Activated T-cell treated with anti-CD3 and anti-CD28 coated beads, Interleukin-2, amount 50 U/mL, for 48 hours (primary cell): ENCODE measurements around the gene CNTN4.
"Not testable (repeated sequence)": the region's sequence is repeated elsewhere in the genome, so short reads cannot be mapped to it uniquely, and the experiment has no call there.

Experiments
- DNase-seq, 2 experiments: peaks; one replicate each; pipeline ENCODE4 v3.0.0-alpha.2; 2020

Gene CNTN4

DNA sequence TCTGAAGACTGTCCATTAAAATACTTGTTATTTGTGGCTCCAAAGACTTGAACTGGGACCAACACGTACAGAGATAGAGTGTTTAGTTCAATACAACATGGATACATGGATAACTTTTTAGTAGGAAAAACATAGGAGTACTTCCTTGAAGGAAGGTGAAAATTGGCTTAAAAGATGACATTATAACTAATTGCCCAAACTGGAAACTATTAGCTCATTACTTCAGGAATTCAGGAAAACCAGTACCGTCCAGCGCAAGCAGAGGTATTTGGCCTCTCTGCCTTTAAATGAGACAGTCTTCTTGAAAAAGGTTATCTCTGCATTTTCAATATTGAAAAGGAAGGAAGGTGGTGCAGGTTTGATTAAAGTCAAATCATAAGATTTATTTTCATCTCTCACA is 777.0 kb downstream of the CNTN4 start:
- DNase-seq: no peak

DNA sequence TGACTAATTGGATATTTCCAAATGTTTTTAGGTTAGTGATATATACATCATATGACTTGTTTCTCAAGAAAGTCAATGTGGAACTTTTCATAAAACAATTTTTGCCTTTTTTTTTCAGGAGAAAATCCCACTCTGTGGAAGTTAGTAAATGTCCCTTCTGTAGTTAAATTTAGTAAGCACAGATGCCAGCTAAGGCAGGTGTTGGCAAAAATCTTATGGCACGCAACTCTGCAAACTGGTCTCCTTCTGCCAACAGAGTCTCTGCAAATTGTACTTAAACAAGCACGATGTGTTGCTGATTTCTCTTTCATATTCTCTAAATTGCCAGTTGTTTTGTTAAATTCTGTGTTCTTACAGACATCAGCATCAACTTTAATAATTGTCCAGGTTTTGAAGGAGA is 777.7 kb downstream of the CNTN4 start:
- no peak for DNase-seq

DNA sequence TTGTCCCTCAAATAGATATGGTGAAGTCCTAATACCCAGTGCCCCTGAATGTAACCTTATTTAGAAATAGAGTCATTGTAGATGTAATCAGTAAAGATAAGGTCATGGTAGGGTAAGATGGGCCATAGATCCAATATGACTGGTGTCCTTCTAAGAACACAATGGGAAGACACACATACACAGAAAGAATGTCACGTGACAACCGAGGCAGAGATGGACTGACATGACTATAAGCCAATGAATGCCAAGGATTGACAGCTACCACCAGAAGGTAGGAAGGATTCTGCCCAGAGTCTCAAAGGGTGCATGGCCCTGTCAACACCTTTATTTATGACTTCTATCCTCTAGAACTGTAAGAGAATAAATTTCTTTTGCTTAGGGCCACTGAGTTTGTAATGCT is 780.4 kb downstream of the CNTN4 start:
- DNase-seq: no peak

DNA sequence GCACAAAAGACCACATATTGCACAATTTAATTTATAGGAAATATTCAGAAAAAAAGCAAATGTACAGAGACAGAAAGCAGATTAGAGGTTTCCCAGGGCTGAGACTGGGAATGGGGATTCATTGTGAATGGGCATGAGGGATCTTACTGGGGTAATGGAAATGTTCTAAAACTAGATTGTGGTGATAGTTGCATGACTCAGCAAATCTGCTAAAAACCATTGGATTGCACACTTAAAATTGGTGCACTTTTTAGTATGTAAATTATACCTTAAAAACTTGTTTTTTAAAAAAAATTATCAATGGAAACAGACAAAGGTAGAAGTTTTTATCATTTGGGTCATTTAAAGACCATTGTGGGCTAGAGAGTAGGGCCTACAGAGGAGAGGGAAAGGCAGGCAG is 780.9 kb downstream of the CNTN4 start:
- DNase-seq: no peak

DNA sequence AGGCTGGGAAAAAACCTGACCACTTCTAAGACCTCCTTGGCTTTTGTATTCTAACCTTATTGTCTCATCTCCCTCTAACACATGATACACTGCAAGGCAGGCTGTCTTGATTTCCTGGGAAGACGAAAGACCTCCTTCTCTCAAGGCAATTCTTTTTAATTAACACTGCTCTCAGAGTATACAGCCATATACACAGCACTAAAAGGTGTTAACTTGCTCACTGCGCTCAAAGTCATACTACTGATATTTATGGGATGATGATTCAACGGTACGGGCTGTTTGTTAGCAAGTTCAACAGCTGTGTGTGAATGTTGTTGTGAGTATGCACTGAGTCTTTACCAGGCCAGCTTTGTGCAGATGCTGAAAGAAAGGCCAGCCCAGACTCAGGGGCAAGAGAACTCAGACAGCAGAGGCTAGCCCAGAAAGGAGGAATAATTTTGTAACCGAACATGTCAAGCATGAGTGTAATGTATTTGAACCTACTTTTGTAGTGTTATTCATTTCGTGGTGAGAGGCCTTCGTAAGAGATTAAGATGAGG is 781.6 kb downstream of the CNTN4 start:
- DNase-seq: no peak

DNA sequence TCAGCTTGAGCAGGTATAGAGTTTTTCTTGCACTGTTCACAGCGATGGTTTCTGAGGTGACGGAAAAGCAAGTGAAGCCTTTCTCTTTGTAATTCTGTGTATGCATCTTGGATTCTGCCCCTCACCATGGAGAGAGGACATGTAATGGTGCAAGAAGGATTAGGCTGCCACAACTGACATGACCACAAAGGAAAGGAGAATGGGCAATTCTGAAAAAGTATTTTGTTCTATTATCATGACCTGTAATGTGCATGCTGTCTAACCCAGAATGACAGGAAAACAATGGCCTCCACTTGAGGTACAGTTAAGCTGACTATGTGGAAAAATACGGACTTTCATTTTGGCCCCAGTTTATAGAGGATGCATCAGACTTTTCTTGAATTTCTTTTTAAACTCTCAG is 784.6 kb downstream of the CNTN4 start:
- DNase-seq: no peak

DNA sequence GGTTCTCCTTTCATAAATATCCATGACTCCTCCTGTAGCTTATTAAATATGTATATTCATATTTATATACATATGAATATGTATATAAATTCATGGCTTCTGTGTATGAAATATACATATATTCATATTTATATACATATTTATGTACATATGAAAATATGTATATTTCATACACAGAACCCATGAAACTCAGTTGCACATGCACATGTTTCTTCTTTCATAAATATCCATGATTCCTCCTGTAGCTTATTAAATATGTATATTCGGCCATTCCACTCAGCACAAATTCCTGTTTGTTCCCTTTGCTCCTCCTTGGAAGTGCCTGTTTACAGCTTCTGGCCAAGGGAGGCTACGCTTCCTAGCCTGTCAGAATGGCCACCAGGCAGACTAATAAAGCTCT is 789.9 kb downstream of the CNTN4 start:
- DNase-seq: no peak

DNA sequence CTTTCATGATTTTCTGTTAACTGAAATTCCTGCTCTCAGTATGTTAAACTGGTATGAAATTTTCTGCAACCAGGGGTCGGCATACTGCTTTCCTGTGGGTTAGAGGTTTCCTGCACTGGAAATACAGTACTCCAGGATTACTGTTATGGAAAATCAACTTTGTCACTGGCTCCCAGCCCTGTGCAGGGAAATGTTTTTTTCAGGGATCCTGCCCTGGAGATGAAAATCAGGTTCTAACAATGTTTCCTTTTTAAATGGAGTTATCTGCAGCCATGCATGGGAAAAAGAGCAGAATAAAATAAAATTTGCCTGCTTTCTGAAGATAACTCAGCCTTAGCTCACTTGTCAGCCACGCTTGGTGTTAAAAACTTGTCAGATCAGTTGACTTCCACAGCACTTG is 791.1 kb downstream of the CNTN4 start:
- DNase-seq: no peak

DNA sequence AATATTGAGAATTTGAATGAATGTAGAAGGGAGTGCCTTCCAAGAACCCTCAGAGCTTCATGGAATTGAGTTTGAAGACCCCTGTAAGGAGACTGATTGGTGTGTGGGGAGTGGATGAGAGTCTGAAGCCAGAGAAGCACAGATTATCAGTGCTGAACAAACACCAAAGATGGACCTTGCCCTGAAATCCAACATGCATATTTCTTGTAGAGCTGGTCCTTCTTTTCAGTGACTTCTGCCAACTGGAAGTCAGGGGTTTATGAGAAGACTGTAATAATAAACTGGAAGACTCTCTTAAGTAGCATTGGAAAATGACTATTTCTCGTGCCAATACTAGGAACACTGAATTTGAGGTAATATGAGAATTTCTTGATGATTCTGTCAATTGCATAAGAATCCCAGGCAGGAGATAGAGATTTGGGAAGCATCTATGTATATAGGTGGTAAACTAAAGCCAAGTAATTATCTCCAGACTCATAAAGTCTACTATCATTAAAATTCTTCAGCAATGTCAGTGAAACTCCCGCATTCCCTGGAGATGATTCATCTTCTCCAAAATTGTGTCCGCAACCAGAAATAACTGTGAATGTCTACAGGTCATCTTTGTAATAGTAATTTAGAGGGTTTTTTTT is 797.8 kb downstream of the CNTN4 start:
- DNase-seq: no peak

DNA sequence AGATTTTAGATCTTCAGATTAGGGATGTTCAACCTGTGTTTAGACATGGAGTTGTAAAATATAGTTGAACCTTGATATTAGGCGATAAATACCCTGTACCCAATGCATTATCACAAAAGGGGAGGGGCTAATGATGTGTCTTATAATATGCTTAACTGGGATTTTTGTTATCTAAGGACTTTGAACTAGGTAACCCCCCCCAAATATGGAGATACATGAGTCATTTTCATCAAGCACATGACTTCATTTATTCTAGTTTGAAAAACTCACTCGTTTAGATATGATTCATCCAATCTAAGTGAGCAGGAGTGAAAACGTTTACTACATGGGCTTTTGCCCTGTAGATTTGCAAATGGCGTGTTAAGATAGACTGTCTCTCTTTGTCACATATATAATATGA is 799.2 kb downstream of the CNTN4 start:
- no peak for DNase-seq

DNA sequence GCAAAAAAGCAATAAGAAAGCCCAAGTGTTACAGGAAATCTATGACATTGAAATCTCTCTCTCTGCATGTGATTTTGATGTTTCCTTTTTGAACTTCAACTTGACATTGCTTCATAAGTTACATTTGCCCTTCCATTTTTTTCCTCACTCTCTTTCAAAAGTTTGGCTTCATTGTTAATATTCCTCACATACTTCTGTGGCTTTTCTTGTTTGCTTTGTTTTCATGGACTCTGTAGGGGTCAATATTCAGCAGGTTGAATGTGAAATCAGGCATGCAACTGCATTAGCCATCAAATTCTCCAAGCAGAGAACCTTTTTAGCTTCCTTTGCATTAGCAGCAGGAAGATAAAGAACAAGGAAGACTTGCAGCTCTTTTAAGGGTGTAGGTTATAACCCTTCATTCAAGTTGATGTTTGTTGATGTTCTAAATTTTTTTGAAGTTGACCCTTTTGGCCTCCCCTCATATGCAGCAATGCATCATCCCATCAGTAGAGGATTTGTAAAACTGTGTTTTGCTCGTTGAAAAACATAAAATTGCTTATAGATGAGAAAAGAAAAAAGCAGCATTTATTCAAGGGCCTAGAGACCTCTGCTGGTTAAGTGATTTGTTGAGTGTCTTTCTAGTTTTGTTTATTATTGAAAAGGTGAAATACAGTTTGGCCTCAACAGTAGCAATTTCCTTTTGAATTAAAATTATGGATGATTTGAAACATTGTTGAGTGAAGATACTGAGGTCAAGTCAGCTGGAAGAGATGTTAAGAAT is 800.1 kb downstream of the CNTN4 start:
- DNase-seq: no peak

DNA sequence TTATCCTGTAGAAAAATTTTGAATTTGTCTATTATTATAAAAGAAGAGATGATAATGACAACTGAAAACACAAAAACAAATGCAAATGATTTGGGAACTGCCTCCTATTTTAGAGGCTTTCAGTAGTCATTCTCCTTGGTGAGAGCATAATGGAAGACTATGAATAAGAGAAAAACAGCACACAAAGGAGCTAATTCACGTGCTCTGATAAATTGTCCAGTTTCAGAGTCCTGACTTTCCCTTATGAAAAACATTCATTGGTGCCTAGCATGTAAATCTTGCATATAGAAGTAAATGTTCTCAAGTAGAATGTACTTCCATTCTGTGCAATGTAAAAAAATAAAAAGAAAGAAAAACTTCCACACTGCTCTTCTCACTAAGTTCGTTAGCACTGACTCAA is 805.4 kb downstream of the CNTN4 start:
- DNase-seq: no peak

DNA sequence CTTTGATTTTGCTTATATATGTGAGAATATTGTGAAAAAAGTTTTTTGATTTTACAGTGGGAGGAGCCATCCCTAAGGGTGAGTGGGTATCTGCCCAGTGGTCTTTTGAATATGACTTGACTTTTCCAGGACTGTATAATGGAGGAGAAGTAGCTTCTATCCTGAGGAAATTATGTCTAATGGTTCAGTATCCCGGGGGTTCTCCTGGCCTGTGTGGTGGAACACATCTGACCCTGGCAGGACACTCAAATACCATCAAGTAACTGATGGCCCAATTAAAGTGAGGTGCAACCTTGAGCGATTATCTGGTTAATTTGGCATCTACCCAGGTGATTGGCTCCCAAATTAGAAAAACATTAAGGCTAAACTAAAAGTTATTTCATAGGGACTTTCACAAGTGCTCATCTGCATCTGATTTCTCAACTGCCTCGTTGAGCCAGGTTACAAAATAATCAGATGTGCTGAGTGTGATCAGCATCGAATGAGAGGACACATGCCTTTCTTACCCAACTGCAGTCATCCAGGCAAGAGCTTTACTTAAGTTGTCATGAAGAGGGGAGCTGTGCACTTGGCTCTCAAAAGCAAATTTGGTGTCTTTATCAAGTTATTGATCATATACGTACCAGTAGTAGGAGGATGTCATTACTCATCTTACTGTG is 810.2 kb downstream of the CNTN4 start:
- DNase-seq: no peak

DNA sequence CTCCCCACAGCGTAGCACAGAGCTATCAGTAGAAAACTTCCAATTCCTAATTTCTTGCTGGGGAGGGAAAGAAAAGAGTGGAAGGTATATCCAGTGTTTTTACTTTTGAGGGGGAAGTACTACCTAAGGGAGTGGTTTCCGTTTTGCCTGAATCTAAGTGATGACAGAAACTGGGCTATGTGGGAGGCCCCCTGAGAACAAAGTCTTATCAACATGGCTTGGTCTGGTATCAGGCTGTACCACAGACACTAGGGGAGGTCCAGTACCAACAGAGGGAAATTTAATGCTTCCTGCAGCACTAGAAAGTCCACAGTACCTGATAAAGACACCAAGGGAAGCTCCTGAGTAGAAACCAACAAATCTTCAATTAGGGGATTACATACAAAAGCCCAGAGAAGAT is 812.3 kb downstream of the CNTN4 start:
- no peak for DNase-seq

DNA sequence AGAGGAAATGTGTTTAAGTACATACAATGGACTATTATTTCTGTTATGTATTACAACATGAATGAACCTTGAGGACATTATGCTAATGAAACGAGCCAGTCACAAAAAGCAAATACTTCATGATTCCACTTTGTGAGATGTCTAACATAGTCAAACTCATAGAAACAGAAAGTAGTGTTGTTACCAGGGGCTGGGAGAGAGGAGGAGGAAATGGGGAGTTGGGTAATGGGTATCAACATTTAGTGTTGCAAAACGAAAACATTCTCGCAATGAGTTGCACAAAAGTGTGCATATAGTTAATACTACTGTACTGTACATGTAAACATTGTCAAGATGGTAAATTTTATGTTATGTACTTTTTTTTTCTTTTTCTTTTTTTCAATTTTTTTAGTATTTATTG is 817.2 kb downstream of the CNTN4 start:
- no peak for DNase-seq

DNA sequence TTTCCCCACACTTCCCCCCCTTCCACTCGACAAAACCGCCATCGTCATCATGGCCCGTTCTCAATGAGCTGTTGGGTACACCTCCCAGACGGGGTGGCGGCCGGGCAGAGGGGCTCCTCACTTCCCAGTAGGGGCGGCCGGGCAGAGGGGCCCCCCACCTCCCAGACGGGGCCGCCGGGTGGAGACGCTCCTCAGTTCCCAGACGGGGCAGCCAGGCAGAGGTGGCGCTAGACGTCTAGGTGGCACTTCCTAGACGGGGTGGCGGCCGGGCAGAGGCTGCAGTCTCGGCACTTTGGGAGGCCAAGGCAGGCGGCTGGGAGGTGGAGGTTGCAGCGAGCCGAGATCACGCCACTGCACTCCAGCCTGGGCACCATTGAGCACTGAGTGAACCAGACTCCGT is 818.0 kb downstream of the CNTN4 start:
- not testable (repeated sequence) for DNase-seq

DNA sequence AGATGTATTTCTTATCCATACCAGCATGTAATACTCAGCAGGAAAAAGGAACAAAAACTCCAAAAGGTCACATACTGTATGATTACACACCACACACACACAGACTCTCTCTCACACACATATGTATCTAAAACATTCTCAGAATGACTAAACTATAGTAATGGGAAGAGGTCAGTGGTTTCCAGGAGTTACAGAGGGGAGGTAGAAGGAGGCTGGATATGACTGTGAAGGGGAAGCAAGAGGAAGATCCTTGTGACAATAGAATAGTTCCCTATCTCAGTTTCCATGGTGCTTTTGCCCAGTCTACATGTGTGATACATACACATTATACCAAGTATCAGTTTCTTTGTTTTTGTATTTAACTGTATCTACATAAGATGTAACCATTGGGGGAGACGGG is 821.4 kb downstream of the CNTN4 start:
- DNase-seq: no peak

DNA sequence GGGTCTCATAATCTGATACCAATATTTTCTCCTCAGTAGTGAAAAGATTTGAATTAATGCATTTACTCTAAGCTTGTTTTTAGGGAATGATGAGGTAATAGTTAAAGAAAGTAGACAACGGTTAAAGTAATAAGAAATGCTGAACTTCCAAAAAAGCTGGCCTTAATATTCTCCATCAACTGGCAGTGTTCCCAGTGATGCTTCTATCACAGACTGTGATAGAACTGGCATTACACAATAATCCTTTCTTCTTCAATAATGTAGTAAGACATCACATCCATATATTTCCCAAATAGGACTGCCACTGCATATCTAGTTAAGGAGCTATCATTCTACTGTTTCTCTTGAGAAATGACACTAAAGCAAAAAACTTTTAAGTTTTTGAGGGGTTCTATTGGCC is 822.8 kb downstream of the CNTN4 start:
- no peak for DNase-seq

DNA sequence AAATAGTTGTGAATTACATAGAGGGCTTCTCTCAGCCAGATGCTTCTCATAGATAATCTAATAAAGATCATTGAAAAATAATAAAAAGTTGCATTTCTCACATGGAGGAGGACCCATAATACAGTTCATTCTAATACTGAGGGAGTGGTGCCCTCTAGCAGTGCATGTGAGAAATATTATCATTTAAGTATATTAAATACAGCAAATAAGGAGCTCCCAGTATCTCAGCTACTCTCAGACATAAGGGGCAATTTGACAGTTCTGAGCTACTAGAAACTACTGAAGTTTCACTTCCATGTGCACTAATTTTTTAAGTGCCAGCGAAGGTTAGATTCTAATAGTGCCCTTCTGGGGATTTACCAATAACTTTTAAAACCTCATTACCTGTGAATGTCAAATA is 823.2 kb downstream of the CNTN4 start:
- no peak for DNase-seq

DNA sequence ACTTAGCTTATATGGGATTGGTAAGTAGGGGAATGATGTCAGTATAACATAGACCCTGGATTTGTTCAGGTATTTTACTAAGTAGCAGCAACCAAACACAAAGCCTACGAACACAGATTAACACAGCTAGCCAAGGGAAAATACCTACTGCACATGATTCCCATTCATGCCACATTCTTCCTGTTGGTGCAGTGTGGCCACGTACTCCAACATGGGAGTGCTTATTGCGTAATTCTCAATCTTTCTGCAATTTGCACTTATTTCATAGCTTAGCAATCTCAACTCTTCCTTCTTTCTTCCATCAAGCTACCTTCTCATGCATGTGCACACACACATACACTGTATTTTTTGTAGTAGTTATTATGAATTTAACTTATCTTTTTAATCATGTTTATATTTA is 824.7 kb downstream of the CNTN4 start:
- DNase-seq: no peak

DNA sequence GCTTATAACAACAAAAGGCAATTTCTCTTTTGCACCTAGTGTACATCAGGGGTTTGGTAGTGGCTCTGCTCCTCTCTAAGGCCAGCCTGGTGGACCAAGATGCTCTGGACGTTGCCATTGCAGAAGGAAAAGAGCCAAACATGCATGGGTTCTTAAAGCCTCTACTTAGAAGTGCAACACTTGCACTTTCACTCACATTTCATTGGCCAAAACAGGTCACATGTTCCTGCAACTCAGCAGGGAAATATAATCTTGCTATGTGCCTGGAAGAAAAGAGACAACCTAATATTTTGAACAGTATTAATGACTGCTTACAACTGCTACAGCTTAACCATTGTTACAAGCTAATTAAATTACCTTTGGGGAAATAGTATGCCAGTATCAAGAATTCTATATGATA is 828.6 kb downstream of the CNTN4 start:
- no peak for DNase-seq

DNA sequence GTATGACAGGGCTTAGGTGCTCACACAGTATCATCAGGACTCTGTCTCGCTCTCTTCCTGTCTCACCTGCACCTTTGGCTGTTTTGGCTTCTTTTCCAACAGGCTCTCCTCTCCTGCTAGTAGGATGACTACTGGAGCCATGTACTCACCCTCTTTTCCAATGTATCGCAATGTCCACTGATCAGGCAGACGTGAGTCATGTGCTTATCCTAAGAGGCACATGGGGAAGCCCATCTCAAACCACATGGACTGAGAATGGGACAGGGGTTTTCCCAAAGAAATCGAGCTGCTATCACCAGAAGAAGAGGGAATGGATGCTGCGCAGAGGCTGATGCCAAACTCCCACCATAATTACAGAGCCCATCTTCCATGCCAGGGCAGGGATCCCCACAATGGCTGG is 830.9 kb downstream of the CNTN4 start:
- no peak for DNase-seq

DNA sequence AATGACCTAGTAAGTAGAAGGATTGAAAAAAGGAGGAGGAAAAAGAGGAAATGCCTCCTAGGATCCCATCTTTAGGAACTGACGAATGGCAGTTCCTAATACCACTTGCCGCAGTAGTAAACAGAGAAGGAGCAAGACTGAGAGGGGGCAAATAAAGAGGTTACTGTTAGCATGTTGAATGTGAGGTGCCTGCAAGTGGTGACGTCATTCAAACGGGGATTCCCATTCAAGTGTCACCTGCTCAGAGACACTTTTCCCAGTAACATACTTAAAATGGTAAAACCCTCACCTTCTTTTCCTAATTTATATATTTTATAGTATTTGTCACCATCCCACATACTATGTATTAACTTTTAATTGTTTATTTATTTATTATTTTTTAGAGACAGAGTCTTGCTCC is 832.6 kb downstream of the CNTN4 start:
- no peak for DNase-seq

DNA sequence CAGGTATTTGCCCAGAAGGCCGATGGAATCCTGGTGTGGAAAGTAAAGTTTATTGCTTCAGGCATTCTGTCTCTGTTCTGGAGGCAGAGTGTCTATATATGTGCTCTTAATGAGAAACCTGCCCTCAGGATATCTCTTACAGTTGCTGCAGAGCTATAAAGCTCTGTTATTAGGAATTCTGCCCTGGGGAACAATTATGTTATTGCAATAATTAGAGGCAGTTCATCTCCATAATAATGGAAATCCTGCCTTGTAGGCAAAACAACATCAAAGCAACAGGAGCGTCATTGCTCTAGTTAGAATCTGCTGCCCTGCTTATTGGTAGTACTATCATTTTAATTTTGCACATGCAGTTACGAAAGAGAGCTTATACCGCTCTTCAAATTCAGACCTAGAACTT is 835.9 kb downstream of the CNTN4 start:
- DNase-seq: no peak
